GM20000 (cell line): Measurements from ENCODE around the gene C10orf143.
"Not testable (repeated sequence)": the region's sequence is repeated elsewhere in the genome, so short reads cannot be mapped to it uniquely, and the experiment has no call there.

Experiments used
- DNase-seq: peaks from one replicate; pipeline ENCODE4 v3.0.0; 2012; ENCODE audit warnings: low spot score
- CTCF ChIP-seq: IDR thresholded peaks from 2 replicates; pipeline ENCODE4 v1.5.1; 2012; ENCODE audit warnings: mild to moderate bottlenecking, control low read depth; ENCODE audit errors: extremely low read depth, missing control alignments

Gene C10orf143

GRCh38 chr10:130028465-130028819, 82.2 kb downstream of the C10orf143 start:
- no peak for TF ChIP-seq CTCF
- no peak for DNase-seq

GRCh38 chr10:130027716-130028464, 82.7 kb downstream of the C10orf143 start:
- no peak for TF ChIP-seq CTCF
- DNase-seq, result no peak

GRCh38 chr10:130026670-130027456, 83.8 kb downstream of the C10orf143 start:
- no peak for TF ChIP-seq CTCF
- no peak for DNase-seq

GRCh38 chr10:130025811-130026485, 84.7 kb downstream of the C10orf143 start:
- DNase-seq, result no peak
- no peak for TF ChIP-seq CTCF

GRCh38 chr10:130025326-130025725, 85.3 kb downstream of the C10orf143 start:
- TF ChIP-seq CTCF, result no peak
- DNase-seq, result no peak

- no peak for DNase-seq
- TF ChIP-seq CTCF, result no peak
These were observed 85.8 kb downstream of the C10orf143 start for GRCh38 chr10:130024779-130025325.

- not testable (repeated sequence) for DNase-seq
These were observed 86.3 kb downstream of the C10orf143 start for GRCh38 chr10:130024326-130024725.
